SK-N-SH (cell line): ENCODE measurements around the gene PBX3.

ENCODE experiments used
- CTCF ChIP-seq: fragments of 200-600 bp; sonication (generic); IDR thresholded peaks from 2 replicates; pipeline ENCODE4 v1.6.1; 2017; ENCODE audit warnings: antibody characterized with exemption, mild to moderate bottlenecking, moderate library complexity
- EP300 ChIP-seq, 2 experiments: IDR thresholded peaks; 2 replicates each; pipeline versions ENCODE4 v1.4.0 to v1.6.1; 2012; ENCODE audit warnings: borderline replicate concordance in 1 of 2, low read depth in 1 of 2, low read length in 1 of 2
- GABPA ChIP-seq: IDR thresholded peaks from 2 replicates; pipeline ENCODE4 v1.4.0; 2012; ENCODE audit warnings: low read depth, mild to moderate bottlenecking
- MEF2A ChIP-seq: IDR thresholded peaks from 2 replicates; pipeline ENCODE4 v1.4.0; 2012; ENCODE audit warnings: low read depth, borderline replicate concordance
- POLR2AphosphoS5 ChIP-seq: IDR thresholded peaks from 2 replicates; pipeline ENCODE4 v1.6.1; 2012; ENCODE audit warnings: low read depth, low read length
- RCOR1 ChIP-seq: fragments of 150-350 bp; IDR thresholded peaks from 2 replicates; pipeline ENCODE4 v1.6.1; 2017; ENCODE audit warnings: antibody characterized with exemption, low read length
- TCF12 ChIP-seq: IDR thresholded peaks from 2 replicates; pipeline ENCODE4 v1.4.0; 2012
- YY1 ChIP-seq: IDR thresholded peaks from 2 replicates; pipeline ENCODE4 v1.4.0; 2012; ENCODE audit warnings: low read depth, mild to moderate bottlenecking
- ZBTB33 ChIP-seq: IDR thresholded peaks from 2 replicates; pipeline ENCODE4 v1.4.0; 2012; ENCODE audit warnings: low read depth, borderline replicate concordance

GRCh38 chr9:125915606-125916005 lies 168.4 kb downstream of the PBX3 start:
- TF ChIP-seq POLR2AphosphoS5: no peak
- TF ChIP-seq CTCF: no peak
- no peak for TF ChIP-seq YY1
- TF ChIP-seq EP300 (IDR thresholded peaks at IDR 0.05; ENCODE audit: borderline replicate concordance in 1 of 2, low read depth in 1 of 2, low read length in 1 of 2): no peak
- TF ChIP-seq GABPA: no peak
- no peak for TF ChIP-seq ZBTB33
- TF ChIP-seq RCOR1: no peak
- no peak for TF ChIP-seq TCF12
- no peak for TF ChIP-seq MEF2A
